ENCODE measurements around the gene PFN4.
A peak's percentile ranks its signal among the peaks of the same experiment; 100 is the strongest.

The PFN4 gene

GRCh38 chr2:24088821-24089359 is 34.2 kb downstream of the PFN4 start:
- no peak overlapping the region for H3K4me3 ChIP-seq (ENCODE audit: low read depth, low read length)
- TF ChIP-seq CTCF (IDR thresholded peaks at IDR 0.05; ENCODE audit: low read depth, low read length, missing control alignments): no peak
- no peak for DNase-seq (ENCODE audit: low read depth)

- TF ChIP-seq CTCF (IDR thresholded peaks at IDR 0.05; ENCODE audit: low read depth, low read length, missing control alignments): no peak
- no peak overlapping the region for H3K4me3 ChIP-seq (ENCODE audit: low read depth, low read length)
- DNase-seq (ENCODE audit: low read depth): no peak
Measured at GRCh38 chr2:24087032-24087431, 36.1 kb downstream of the PFN4 start.

GRCh38 chr2:24086241-24086640 is 36.9 kb downstream of the PFN4 start:
- no peak overlapping the region for H3K4me3 ChIP-seq (ENCODE audit: low read depth, low read length)
- no peak for TF ChIP-seq CTCF (IDR thresholded peaks at IDR 0.05; ENCODE audit: low read depth, low read length, missing control alignments)
- DNase-seq (ENCODE audit: low read depth): no peak

- peak overlapping the region; percentile 65 for H3K4me3 ChIP-seq (ENCODE audit: low read depth, low read length)
- no peak for DNase-seq (ENCODE audit: low read depth)
- no peak for TF ChIP-seq CTCF (IDR thresholded peaks at IDR 0.05; ENCODE audit: low read depth, low read length, missing control alignments)
Measured at GRCh38 chr2:24085200-24085489, 38.0 kb downstream of the PFN4 start.

GRCh38 chr2:24084386-24085199 is 38.5 kb downstream of the PFN4 start, which contains the start of gene TP53I3:
Gene TP53I3 (minus strand): TSS chr2:24084834. CDS start chr2:24084326, 508 bp downstream.
- DNase-seq (ENCODE audit: low read depth): peak; percentile 44
- peak; percentile 83 for TF ChIP-seq CTCF (IDR thresholded peaks at IDR 0.05; ENCODE audit: low read depth, low read length, missing control alignments)
- peak within 1 kb of the TSS; percentile 65 for H3K4me3 ChIP-seq (ENCODE audit: low read depth, low read length)

- peak overlapping the region; percentile 65 for H3K4me3 ChIP-seq (ENCODE audit: low read depth, low read length)
- peak; percentile 91 for DNase-seq (ENCODE audit: low read depth)
- no peak for TF ChIP-seq CTCF (IDR thresholded peaks at IDR 0.05; ENCODE audit: low read depth, low read length, missing control alignments)
Measured at GRCh38 chr2:24083567-24084385, 39.4 kb downstream of the PFN4 start.
